ENCODE measurements around the gene THOP1. TPM values are rescaled to one million over a fixed set of nuclear protein-coding genes. Genes with fewer than 3 reads are reported as not detected.

The THOP1 gene
- total and polyA plus RNA-seq, 8 donors = 37.6 to 65.3 (median 46.1) TPM

- peaks cover 0 to 97% of the 10 kb centered on the region in 2 donors for H3K36me3 ChIP-seq
- no peak for TF ChIP-seq CTCF (IDR thresholded peaks at IDR 0.05)
- DNase-seq = peak in 1 of 4 donors; percentile 74
Observed at GRCh38 chr19:2807379-2808128, 22.3 kb downstream of the THOP1 start.

GRCh38 chr19:2808129-2808941 is 23.0 kb downstream of the THOP1 start:
- Histone ChIP-seq H3K27me3 (no peaks in the 10 kb centered on the region), H3K4me3 (no peak overlapping the region), H3K9me3 (no peaks in the 10 kb centered on the region), H3K36me3 (peaks cover 0 to 97% of the 10 kb centered on the region in 2 donors), H3K27ac (no peak overlapping the region), H3K4me1 (no peaks in the 10 kb centered on the region)
- TF ChIP-seq CTCF (IDR thresholded peaks at IDR 0.05) = no peak
- intact Hi-C loops (cut with DNase I) = no loop called here
- DNase-seq (peak in 1 of 4 donors; percentile 72), ATAC-seq (no peak)

More at GRCh38 chr19:2807379-2808128, 22.3 kb downstream of the THOP1 start:
- intact Hi-C loops (cut with DNase I) = no loop called here
- no peak overlapping the region for H3K4me3 ChIP-seq
- no peaks in the 10 kb centered on the region for H3K4me1 ChIP-seq
- no peak for ATAC-seq
- H3K27ac ChIP-seq = no peak overlapping the region
- no peaks in the 10 kb centered on the region for H3K9me3 ChIP-seq
- no peaks in the 10 kb centered on the region for H3K27me3 ChIP-seq

GRCh38 chr19:2809387-2810140 is 24.3 kb downstream of the THOP1 start:
- H3K4me1 ChIP-seq = no peaks in the 10 kb centered on the region
- DNase-seq (peak in 1 of 4 donors; percentile 65), ATAC-seq (no peak)
- H3K4me3 ChIP-seq = no peak overlapping the region
- H3K27ac ChIP-seq = no peak overlapping the region
- no peaks in the 10 kb centered on the region for H3K27me3 ChIP-seq
- H3K9me3 ChIP-seq = no peaks in the 10 kb centered on the region
- TF ChIP-seq CTCF (IDR thresholded peaks at IDR 0.05) = no peak
- intact Hi-C loops (cut with DNase I) = no loop called here
- peaks cover 0 to 97% of the 10 kb centered on the region in 2 donors for H3K36me3 ChIP-seq

- H3K36me3 ChIP-seq = peaks cover 0 to 89% of the 10 kb centered on the region in 2 donors
Observed at GRCh38 chr19:2810141-2811091, 25.1 kb downstream of the THOP1 start.

More at GRCh38 chr19:2810141-2811091, 25.1 kb downstream of the THOP1 start:
- Histone ChIP-seq H3K4me3 (no peak overlapping the region), H3K9me3 (no peaks in the 10 kb centered on the region), H3K4me1 (no peaks in the 10 kb centered on the region), H3K27ac (no peak overlapping the region), H3K27me3 (no peaks in the 10 kb centered on the region)
- intact Hi-C loops (cut with DNase I) = no loop called here
- no peak for ATAC-seq
- no peak for TF ChIP-seq CTCF (IDR thresholded peaks at IDR 0.05)
- DNase-seq = peak in 1 of 4 donors; percentile 80
